PC-3 (cell line): ENCODE measurements around the gene TF. TPM values are rescaled to one million over a fixed set of nuclear protein-coding genes. Genes with fewer than 3 reads are reported as not detected.

Experiments
- ATAC-seq: fragments of 200-7000 bp; cut with Tn5 transposase; 2 replicates; pipeline ENCODE4 v1.9.1; 2020; ENCODE audit warnings: mild to moderate bottlenecking, moderate library complexity
- BruUV-seq: library from RNA; stranded (reverse); fragments of 400-500 nt; replicated peaks from 2 replicates; lab custom pipeline; 2021; lab: Mats Ljungman, UMichigan
- CTCF ChIA-PET: fragments of 300-600 bp; sonication (Branson Sonifier 250); formaldehyde crosslinking; loops from one replicate; lab custom pipeline; 2022; ENCODE audit warnings: antibody characterized with exemption; lab: Charles Lee
- POLR2A ChIA-PET: fragments of 300-600 bp; sonication (Branson Sonifier 250); formaldehyde crosslinking; loops from one replicate; lab custom pipeline; 2022; ENCODE audit warnings: antibody characterized with exemption; ENCODE audit not compliant: unreplicated experiment; lab: Charles Lee
- DNase-seq: peaks from one replicate; pipeline ENCODE4 v3.0.0-alpha.2; 2015
- H2AFZ ChIP-seq: fragments of 300-600 bp; sonication (generic); 2 replicates; pipeline ENCODE4 v1.6.0; 2016; ENCODE audit warnings: antibody characterized with exemption, low read length
- H3F3A ChIP-seq: fragments of 300-600 bp; sonication (generic); one replicate; pipeline ENCODE4 v1.6.0; 2017; ENCODE audit warnings: antibody characterized with exemption, low read length, control low read depth, mild to moderate bottlenecking; ENCODE audit not compliant: unreplicated experiment
- H3K27ac ChIP-seq: fragments of 300-600 bp; sonication (generic); 2 replicates; pipeline ENCODE4 v1.5.1; 2016; ENCODE audit warnings: mild to moderate bottlenecking, low read length
- H3K27me3 ChIP-seq: fragments of 300-600 bp; sonication (generic); 2 replicates; pipeline ENCODE4 v1.6.1; 2016; ENCODE audit warnings: low read length, mixed read lengths
- H3K36me3 ChIP-seq: fragments of 300-600 bp; sonication (generic); 2 replicates; pipeline ENCODE4 v1.6.1; 2016; ENCODE audit warnings: low read depth, mixed run types, low read length, mixed read lengths
- H3K4me1 ChIP-seq: fragments of 300-600 bp; sonication (generic); 2 replicates; pipeline ENCODE4 v1.5.1; 2016; ENCODE audit warnings: low read length; ENCODE audit not compliant: insufficient read depth
- H3K4me2 ChIP-seq: fragments of 300-600 bp; sonication (generic); 2 replicates; pipeline ENCODE4 v1.6.0; 2016; ENCODE audit warnings: low read length
- H3K4me3 ChIP-seq: fragments of 300-600 bp; sonication (generic); 2 replicates; pipeline ENCODE4 v1.5.1; 2016; ENCODE audit warnings: mild to moderate bottlenecking, low read length, mixed read lengths
- H3K79me2 ChIP-seq: fragments of 300-600 bp; sonication (generic); 2 replicates; pipeline ENCODE4 v1.6.1; 2017; ENCODE audit warnings: low read length, mixed read lengths
- H3K9ac ChIP-seq: fragments of 300-600 bp; sonication (generic); 2 replicates; pipeline ENCODE4 v1.6.0; 2016; ENCODE audit warnings: mild to moderate bottlenecking, low read length
- H3K9me2 ChIP-seq: fragments of 300-600 bp; sonication (generic); replicated peaks from 2 replicates; pipeline ENCODE4 v1.6.1; 2016; ENCODE audit warnings: mixed run types, low read length, mixed read lengths
- H3K9me3 ChIP-seq: fragments of 300-600 bp; sonication (generic); 2 replicates; pipeline ENCODE4 v1.6.1; 2016; ENCODE audit warnings: low read length, mixed read lengths
- H4K20me1 ChIP-seq: fragments of 300-600 bp; sonication (generic); 2 replicates; pipeline ENCODE4 v1.6.1; 2016; ENCODE audit warnings: low read length, mixed read lengths
- CTCF ChIP-seq: fragments of 300-600 bp; sonication (generic); conservative IDR thresholded peaks from 2 replicates; pipeline ENCODE4 v1.5.1; 2017; ENCODE audit warnings: antibody characterized with exemption, low read depth, mild to moderate bottlenecking, low read length
- EZH2 ChIP-seq: fragments of 300-600 bp; sonication (generic); IDR thresholded peaks from one replicate; pipeline ENCODE4 v1.6.1; 2017; ENCODE audit warnings: antibody characterized with exemption, mild to moderate bottlenecking, low read length; ENCODE audit not compliant: unreplicated experiment
- EZH2phosphoT487 ChIP-seq: fragments of 300-600 bp; sonication (generic); IDR thresholded peaks from 2 replicates; pipeline ENCODE4 v1.6.1; 2018; ENCODE audit warnings: mild to moderate bottlenecking, antibody characterized with exemption, low read length, borderline replicate concordance
- intact Hi-C: fragments of 100-400 bp; cut with micrococcal nuclease; formaldehyde crosslinking; loops from 2 replicates; pipeline ENCODE4 v1.9.0; 2023
- total RNA-seq: library from RNA; depleted of rRNA; stranded (reverse); fragments of >200 nt; gene quantifications from 2 replicates; pipeline ENCODE4 v1.2.3, GENCODE V29; 2014

Gene TF
- total RNA-seq, 1 experiment from 2014 or later, result not detected

GRCh38 chr3:133733226-133733625 is 13.0 kb upstream of the TF start:
- no peaks in the 10 kb centered on the region for H3K9me3 ChIP-seq
- POLR2A ChIA-PET, result no interaction called here
- no peaks in the 10 kb centered on the region for H4K20me1 ChIP-seq
- ATAC-seq (no peak), DNase-seq (no peak)
- TF ChIP-seq EZH2 (no peak), EZH2phosphoT487 (no peak), CTCF (no peak)
- no peak overlapping the region for H3K4me3 ChIP-seq
- no peak overlapping the region for H3K4me2 ChIP-seq
- H3K27me3 ChIP-seq, result peaks cover 4% of the 10 kb centered on the region; the same call in 1 of the 2 replicates
- no TSS peak for BruUV-seq
- H3K36me3 ChIP-seq, result no peaks in the 10 kb centered on the region
- intact Hi-C loops, result no loop called here
- H3K4me1 ChIP-seq, result no peaks in the 10 kb centered on the region
- H3K79me2 ChIP-seq, result no peaks in the 10 kb centered on the region
- H3F3A ChIP-seq, result no peaks in the 10 kb centered on the region
- H3K9me2 ChIP-seq, result no peaks in the 10 kb centered on the region
- CTCF ChIA-PET, result interaction anchor here (0.6 kb wide), 1 partner anchor 132 kb away, joined by 3 read pairs; no protein-coding TSS in a partner anchor
- H3K9ac ChIP-seq, result no peak overlapping the region
- H2AFZ ChIP-seq, result no peak overlapping the region
- H3K27ac ChIP-seq, result no peak overlapping the region

- Histone ChIP-seq H2AFZ (no peak overlapping the region), H3K4me2 (no peak overlapping the region), H3K4me1 (no peaks in the 10 kb centered on the region), H3K27ac (no peak overlapping the region), H3K4me3 (no peak overlapping the region), H4K20me1 (no peaks in the 10 kb centered on the region), H3K27me3 (peaks cover 4% of the 10 kb centered on the region; the same call in 1 of the 2 replicates), H3K9ac (no peak overlapping the region), H3K79me2 (no peaks in the 10 kb centered on the region), H3F3A (no peaks in the 10 kb centered on the region), H3K9me2 (no peaks in the 10 kb centered on the region), H3K9me3 (no peaks in the 10 kb centered on the region), H3K36me3 (no peaks in the 10 kb centered on the region)
- DNase-seq (no peak), ATAC-seq (no peak)
- CTCF ChIA-PET, result no interaction called here
- TF ChIP-seq EZH2 (no peak), EZH2phosphoT487 (no peak), CTCF (no peak)
- intact Hi-C loops, result no loop called here
- POLR2A ChIA-PET, result no interaction called here
- BruUV-seq, result no TSS peak
These were observed 11.9 kb upstream of the TF start for GRCh38 chr3:133734305-133734704.

- H2AFZ ChIP-seq, result peak overlapping the region; percentile 47
- no peaks in the 10 kb centered on the region for H3K9me3 ChIP-seq
- no peak overlapping the region for H3K9ac ChIP-seq
- H3K27ac ChIP-seq, result peak overlapping the region; percentile 56
- H3K36me3 ChIP-seq, result no peaks in the 10 kb centered on the region
- peaks cover 19% of the 10 kb centered on the region for H3K4me1 ChIP-seq
- no peaks in the 10 kb centered on the region for H4K20me1 ChIP-seq
- no peaks in the 10 kb centered on the region for H3K27me3 ChIP-seq
- peak; percentile 77 for DNase-seq
- no peaks in the 10 kb centered on the region for H3K9me2 ChIP-seq
- H3K79me2 ChIP-seq, result no peaks in the 10 kb centered on the region
- no peak overlapping the region; the same call in 1 of the 2 replicates for H3K4me3 ChIP-seq
- H3K4me2 ChIP-seq, result peak overlapping the region; percentile 57
- POLR2A ChIA-PET, result no interaction called here
- no TSS peak for BruUV-seq
- ATAC-seq, result peak; percentile 71
- TF ChIP-seq EZH2 (no peak), CTCF (no peak), EZH2phosphoT487 (no peak)
- intact Hi-C loops, result no loop called here
- H3F3A ChIP-seq, result no peaks in the 10 kb centered on the region
- CTCF ChIA-PET, result no interaction called here
These were observed 3.7 kb upstream of the TF start for GRCh38 chr3:133742351-133743091.
